ENCODE data around the gene CBR3. TPM values are rescaled to one million over a fixed set of nuclear protein-coding genes. Genes with fewer than 3 reads are reported as not detected.
A peak's percentile ranks its signal among the peaks of the same experiment; 100 is the strongest.

The CBR3 gene
- total RNA-seq, 1 donor from 2014 or later = 4.7 TPM

DNA sequence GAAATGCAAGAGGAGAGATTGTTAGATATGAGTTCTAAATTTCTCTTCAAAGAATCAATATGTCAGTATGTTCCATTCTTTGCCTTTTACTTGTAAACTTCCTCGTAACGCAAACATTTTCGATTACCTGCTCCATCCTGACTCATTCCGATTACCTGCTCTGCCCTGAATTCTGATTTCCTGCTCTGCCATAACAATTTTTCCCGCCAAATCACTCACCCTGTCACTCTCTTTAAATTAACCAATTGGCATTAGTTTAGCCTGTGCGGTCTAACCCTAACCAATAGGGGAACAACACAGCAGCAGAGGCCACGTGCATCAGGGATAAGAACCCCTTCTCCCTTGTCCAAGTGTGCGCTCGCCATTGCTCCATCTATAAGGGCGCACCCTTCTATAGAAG lies 25.0 kb upstream of the CBR3 start:
- TF ChIP-seq, protein P1, sequence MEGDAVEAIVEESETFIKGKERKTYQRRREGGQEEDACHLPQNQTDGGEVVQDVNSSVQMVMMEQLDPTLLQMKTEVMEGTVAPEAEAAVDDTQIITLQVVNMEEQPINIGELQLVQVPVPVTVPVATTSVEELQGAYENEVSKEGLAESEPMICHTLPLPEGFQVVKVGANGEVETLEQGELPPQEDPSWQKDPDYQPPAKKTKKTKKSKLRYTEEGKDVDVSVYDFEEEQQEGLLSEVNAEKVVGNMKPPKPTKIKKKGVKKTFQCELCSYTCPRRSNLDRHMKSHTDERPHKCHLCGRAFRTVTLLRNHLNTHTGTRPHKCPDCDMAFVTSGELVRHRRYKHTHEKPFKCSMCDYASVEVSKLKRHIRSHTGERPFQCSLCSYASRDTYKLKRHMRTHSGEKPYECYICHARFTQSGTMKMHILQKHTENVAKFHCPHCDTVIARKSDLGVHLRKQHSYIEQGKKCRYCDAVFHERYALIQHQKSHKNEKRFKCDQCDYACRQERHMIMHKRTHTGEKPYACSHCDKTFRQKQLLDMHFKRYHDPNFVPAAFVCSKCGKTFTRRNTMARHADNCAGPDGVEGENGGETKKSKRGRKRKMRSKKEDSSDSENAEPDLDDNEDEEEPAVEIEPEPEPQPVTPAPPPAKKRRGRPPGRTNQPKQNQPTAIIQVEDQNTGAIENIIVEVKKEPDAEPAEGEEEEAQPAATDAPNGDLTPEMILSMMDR (IDR thresholded peaks at IDR 0.05) = no peak
- Mint-ChIP-seq H3K9me3 (no peaks in the 10 kb centered on the region), H3K36me3 (ENCODE audit: low read depth) (no peaks in the 10 kb centered on the region), H3K4me1 (peaks cover 24% of the 10 kb centered on the region), H3K27ac (no peak overlapping the region), H3K27me3 (peaks cover 14% of the 10 kb centered on the region), H3K4me3 (no peak overlapping the region)
- intact Hi-C loops (cut with micrococcal nuclease) = loop anchor here (10.0 kb wide), 1 partner anchor 175 kb away; no protein-coding TSS in a partner anchor
- POLR2A ChIA-PET = no interaction called here
- ATAC-seq (ENCODE audit: low read depth) = no peak
- no peak for DNase-seq
- CTCF ChIA-PET = interaction anchor here (0.7 kb wide), 1 partner anchor 1222 kb away, joined by 3 read pairs; no protein-coding TSS in a partner anchor

DNA sequence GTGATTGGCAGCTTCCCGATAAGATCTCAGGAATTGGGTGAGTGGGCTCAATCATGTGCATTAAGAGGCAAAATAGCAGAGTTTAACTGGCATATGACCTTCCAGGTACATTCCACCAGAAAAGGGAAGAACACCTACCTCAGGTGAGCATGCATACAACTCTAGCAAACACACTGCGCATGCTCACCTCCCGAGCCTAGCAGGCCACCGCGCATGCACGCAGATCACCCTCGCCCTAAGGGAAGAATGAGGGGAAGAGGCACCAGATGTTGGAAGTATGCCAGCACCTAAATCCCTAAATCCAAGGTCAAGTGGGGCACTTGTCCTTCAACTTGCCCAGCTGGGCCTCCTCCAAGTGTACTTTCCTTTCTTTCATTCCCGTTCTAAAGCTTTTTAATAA lies 23.6 kb upstream of the CBR3 start:
- TF ChIP-seq, protein P1 (IDR thresholded peaks at IDR 0.05) = no peak
- ChIA-PET CTCF (interaction anchor here (1.3 to 2.2 kb wide), 2 partner anchors 53 to 271 kb away, joined by 3 to 5 read pairs; no protein-coding TSS in a partner anchor), POLR2A (no interaction called here)
- H3K4me3 Mint-ChIP-seq = no peak overlapping the region
- H3K9me3 Mint-ChIP-seq = no peaks in the 10 kb centered on the region
- no peak overlapping the region for H3K27ac Mint-ChIP-seq
- DNase-seq = no peak
- H3K36me3 Mint-ChIP-seq (ENCODE audit: low read depth) = no peaks in the 10 kb centered on the region
- H3K4me1 Mint-ChIP-seq = peaks cover 30% of the 10 kb centered on the region
- no peak for ATAC-seq (ENCODE audit: low read depth)
- intact Hi-C loops (cut with micrococcal nuclease) = loop anchor here (10.0 kb wide), 1 partner anchor 176 kb away; no protein-coding TSS in a partner anchor
- peaks cover 6% of the 10 kb centered on the region for H3K27me3 Mint-ChIP-seq

DNA sequence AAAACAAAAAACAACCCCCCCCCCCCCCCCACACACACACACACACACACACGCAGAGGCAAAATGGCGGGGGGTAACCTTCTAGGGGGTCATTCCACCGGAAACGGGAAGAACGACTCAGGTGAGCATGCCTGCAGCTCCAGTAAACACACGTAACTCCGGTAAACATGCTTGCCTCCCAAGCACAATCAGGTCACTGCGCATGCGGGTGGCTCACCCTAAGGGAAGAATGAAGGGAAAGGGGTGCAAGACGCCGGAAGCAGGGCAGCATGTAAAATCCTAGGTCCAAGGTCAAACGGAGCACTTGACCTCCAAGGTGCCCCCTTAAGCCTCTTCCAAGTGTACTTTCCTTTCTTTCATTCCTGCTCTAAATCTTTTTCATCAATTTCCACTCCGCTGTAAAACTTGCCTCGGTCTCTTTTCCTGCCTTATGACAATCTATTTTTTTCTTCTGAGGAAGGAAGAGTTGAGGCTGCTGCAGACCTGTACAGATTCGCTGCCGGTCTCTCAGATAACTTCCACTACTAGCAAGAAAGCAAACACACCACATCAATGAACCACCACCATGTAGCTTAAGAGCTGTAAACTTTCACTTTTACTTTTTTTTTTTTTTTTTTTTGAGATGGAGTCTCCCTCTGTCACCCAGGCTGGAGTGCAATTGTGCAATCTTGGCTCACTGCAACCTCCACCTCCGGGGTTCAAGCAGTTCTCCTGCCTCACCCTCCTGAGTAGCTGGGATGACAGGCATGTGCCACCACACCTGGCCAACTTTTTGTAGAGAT lies 21.0 kb upstream of the CBR3 start:
- intact Hi-C loops (cut with micrococcal nuclease) = loop anchor here (1.0 to 10.0 kb wide), 3 partner anchors 53 to 274 kb away; partner anchors contain the start of gene SETD4
- ChIA-PET POLR2A (interaction anchor here (1.2 to 3.2 kb wide), 2 partner anchors 22 to 54 kb away, joined by 6 to 14 read pairs; partner anchors contain the start of gene SETD4), CTCF (interaction anchor here (0.6 to 2.2 kb wide), 8 partner anchors 9 to 714 kb away, joined by 3 to 5 read pairs (median 4); partner anchors contain the start of gene MORC3)
- no peaks in the 10 kb centered on the region for H3K36me3 Mint-ChIP-seq (ENCODE audit: low read depth)
- no peaks in the 10 kb centered on the region for H3K9me3 Mint-ChIP-seq
- TF ChIP-seq, protein P1 (IDR thresholded peaks at IDR 0.05) = no peak
- peak overlapping the region; percentile 80 for H3K27ac Mint-ChIP-seq
- ATAC-seq (ENCODE audit: low read depth) (no peak), DNase-seq (no peak)
- H3K27me3 Mint-ChIP-seq = no peaks in the 10 kb centered on the region
- peaks cover 30% of the 10 kb centered on the region for H3K4me1 Mint-ChIP-seq
- peak overlapping the region; percentile 75 for H3K4me3 Mint-ChIP-seq

DNA sequence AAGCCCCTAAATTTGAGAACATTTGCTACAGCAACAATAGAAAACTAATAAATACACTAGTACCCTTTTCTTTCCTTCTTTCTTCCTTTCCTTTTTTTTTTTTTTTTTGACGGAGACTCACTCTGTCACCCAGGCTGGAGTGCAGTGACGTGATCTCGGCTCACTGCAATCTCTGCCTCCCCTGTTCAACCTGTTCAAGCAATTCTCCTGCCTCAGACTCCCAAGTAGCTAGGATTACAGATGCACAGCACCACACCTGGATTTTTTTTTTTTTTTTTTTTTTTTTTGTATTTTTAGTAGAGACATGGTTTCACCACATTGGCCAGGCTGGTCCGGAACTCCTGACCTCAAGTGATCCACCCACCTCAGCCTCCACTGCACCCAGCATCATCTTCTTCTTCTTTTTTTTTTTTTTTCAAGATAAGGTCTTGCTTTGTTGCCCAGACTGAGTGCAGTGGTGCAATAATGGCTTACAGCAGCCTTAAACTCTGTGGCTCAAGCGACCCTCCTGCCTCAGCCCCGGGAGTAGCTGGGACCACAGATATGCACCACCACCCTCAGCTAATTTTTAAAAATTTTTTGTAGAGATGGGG lies 19.6 kb upstream of the CBR3 start:
- Mint-ChIP-seq H3K27ac (no peak overlapping the region), H3K4me1 (peaks cover 30% of the 10 kb centered on the region), H3K4me3 (no peak overlapping the region), H3K36me3 (ENCODE audit: low read depth) (no peaks in the 10 kb centered on the region), H3K9me3 (no peaks in the 10 kb centered on the region), H3K27me3 (no peaks in the 10 kb centered on the region)
- DNase-seq (no peak), ATAC-seq (ENCODE audit: low read depth) (no peak)
- TF ChIP-seq, protein P1 (IDR thresholded peaks at IDR 0.05) = no peak
- ChIA-PET CTCF (interaction anchor here (1.7 kb wide), 1 partner anchor 8 kb away, joined by 5 read pairs; no protein-coding TSS in a partner anchor), POLR2A (interaction anchor here (0.6 to 3.2 kb wide), 5 partner anchors 55 to 1302 kb away, joined by 5 to 14 read pairs (median 7); partner anchors contain the start of gene SETD4)
- intact Hi-C loops (cut with micrococcal nuclease) = loop anchor here (10.0 kb wide), 1 partner anchor 180 kb away; no protein-coding TSS in a partner anchor
